ENCODE measurements around the gene TNFRSF4.
"Not testable (repeated sequence)": the region's sequence is repeated elsewhere in the genome, so short reads cannot be mapped to it uniquely, and the experiment has no call there.

Gene TNFRSF4

DNA sequence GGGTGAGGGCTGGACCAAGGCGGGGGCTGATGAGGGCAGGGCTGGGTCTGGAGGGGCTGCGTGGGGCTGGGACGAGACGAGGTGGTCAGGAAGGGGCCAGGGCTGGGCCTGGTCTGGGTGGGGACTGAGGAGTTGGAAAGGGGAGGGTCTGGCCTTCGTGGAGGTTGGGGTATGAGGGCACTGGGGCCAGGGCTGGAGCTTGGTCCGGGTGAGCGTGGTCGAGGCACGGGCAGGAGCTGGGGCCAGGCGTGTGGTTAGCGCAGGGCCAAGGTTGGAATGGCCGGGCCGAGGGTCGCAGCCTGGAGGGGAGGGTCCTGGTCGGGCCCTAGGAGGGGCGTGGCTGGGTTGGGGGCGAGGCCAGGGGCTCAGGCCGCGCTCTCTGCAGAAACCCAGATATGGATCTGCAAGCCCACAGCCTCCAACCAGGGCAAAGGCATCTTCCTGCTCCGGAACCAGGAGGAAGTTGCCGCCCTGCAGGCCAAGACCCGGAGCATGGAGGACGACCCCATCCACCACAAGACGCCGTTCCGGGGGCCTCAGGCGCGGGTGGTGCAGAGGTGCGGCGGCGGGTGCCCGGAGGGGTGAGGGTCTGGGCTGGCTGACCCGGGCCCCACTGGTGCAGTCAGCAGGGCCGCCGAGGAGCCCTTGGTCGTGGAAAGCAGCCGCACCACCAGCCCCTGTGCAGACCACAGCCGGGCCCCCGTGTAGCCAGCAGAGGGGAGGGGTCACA is 31.3 kb downstream of the TNFRSF4 start:
- no peak for DNase-seq (ENCODE audit: low read depth in 2 of 2)

DNA sequence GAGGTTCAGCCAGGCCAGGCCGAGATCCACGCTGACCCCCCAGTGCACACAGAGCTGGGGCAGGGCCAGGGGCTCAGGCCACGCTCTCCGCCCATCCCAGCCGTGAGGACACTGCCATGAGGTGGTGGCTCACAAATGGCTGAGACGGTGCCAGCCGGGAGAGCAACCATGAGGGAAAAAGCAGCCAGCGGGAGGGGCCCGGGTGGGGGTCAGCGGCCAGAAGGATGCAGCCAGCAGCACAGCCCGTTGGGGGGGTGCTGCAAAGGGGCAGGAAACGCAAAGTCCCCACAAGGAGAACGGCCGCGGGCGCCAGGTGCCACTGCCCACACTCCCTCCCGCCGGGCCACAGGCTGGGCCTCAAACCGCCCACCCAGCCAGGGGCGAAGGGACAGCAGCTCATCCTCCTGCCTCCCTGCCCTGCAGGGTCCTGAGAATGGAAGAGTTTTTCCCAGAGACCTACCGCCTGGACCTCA is 32.0 kb downstream of the TNFRSF4 start:
- DNase-seq (ENCODE audit: low read depth in 2 of 2) = no peak

- no peak for DNase-seq (ENCODE audit: low read depth in 2 of 2)
These were observed 32.6 kb downstream of the TNFRSF4 start for GRCh38 chr1:1181129-1181937.

DNA sequence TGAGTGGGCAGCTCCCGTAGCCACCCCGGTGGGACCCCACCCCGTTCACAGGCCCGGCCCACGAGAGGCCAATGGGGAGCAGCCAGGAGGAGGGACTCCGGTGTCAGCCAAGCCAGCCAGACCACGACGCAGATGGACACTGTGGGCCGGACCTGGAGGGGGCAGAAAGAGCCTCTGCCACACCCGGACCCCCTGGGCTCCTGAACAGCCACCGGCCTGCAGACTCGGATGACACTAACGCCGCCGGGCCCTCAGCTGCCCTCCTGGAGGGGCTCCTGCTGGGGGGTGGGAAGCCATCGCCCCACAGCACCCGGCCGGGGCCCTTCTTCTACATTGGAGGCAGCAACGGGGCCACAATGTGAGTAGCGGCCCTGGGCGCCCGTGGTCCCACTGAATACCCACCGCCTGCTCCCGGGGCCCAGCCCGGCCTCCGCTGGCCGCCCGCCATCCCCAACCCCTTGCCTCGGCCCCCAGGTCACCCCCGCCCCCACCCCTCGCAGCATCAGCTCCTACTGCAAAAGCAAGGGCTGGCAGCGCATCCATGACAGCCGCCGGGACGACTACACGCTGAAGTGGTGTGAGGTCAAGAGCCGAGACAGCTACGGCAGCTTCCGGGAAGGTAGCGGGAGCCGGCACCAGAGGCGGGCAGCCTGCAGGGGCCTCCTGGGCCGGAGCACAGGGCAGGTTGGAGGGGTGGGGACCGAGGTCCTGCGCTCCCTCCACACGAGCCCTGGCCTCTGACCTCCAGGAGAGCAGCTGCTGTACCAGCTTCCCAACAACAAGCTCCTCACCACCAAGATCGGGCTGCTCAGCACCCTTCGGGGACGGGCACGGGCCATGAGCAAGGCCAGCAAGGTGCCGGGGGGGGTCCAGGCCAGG is 33.7 kb downstream of the TNFRSF4 start:
- DNase-seq (ENCODE audit: low read depth in 2 of 2) = no peak

- no peak for DNase-seq (ENCODE audit: low read depth in 2 of 2)
These were observed 34.5 kb downstream of the TNFRSF4 start for GRCh38 chr1:1179346-1179982.

- DNase-seq (ENCODE audit: low read depth in 2 of 2) = no peak
These were observed 35.1 kb downstream of the TNFRSF4 start for GRCh38 chr1:1178794-1179331.

DNA sequence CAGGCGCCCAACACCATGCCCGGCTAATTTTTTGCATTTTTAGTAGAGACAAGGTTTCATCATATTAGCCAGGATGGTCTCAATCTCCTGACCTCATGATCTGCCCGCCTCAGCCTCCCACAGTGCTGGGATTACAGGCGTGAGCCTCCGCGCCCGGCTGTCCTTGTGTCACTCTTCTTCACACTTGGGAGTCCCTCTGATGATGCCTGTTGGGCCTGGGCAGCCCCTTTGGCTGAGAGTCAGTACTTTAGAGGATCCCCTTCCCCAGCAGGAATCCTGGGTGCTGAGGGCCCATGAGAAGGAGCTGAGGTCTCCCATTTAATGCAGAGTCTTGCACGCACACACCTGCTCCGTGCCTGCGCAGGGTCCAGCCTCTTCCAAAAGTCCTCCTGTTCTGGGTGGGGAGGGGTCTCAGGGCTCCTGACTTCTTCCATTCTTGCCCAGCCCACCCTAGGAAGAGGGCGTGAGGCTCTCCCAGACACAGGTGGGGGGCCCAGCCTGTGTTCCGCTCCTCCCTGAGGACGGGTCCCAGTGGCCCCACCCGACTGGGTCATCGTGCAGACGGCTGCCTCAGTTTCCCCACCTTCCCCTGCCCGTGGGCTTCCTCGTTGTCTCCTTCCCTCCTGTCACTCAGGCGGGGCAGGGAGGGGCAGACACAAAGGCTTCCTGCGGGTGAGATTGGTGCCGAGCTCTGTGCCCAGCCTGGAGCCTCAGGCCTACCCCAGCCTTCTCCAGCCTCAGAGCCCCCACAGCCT is 36.3 kb downstream of the TNFRSF4 start:
- no peak for DNase-seq (ENCODE audit: low read depth in 2 of 2)

DNA sequence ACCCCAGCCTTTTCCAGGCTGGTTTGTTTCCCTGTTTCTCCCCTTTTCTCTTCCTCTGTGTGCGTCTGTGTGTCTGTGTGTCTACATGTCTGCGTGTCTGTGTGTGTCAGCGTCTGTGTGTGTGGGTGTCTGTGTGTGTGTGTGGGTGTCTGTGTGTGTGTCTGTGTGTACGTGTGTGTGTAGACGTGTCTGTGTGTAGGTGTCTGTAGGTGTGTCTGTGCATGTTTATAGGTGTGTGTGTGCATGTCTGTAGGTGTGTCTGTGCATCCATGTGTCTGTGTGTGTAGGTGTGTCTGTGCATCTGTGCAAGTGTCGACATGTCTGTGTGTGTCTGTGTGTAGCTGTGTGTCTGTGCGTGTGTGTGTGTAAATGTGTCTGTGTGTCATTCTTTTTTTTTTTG is 37.0 kb downstream of the TNFRSF4 start:
- no peak for DNase-seq (ENCODE audit: low read depth in 2 of 2)

DNA sequence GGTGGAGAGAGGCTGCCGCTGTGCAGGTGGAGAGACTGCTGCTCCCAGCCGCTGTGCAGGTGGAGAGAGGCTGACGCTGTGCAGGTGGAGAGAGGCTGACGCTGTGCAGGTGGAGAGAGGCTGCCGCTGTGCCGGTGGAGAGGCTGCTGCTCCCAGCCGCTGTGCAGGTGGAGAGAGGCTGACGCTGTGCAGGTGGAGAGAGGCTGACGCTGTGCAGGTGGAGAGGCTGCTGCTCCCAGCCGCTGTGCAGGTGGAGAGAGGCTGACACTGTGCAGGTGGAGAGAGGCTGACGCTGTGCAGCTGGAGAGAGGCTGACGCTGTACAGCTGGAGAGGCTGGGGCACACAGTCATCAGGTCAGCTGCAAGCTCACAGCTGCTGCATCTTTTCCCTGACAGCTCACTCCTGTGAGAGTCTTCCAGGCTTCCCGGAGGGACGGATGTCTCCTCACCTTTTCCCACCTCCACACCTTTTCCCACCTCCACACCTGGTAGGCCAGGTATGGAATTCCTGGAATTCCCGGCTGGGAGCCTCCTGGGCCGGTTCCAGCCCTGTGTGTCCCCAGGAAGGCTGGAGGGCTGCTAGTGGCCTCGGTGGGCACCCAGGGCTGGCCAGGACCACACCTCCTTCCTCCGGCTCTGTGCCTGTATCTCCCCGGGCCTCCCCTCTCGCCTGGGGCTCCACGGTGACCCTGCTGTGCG is 37.7 kb downstream of the TNFRSF4 start:
- DNase-seq (ENCODE audit: low read depth in 2 of 2) = not testable (repeated sequence)

- no peak for DNase-seq (ENCODE audit: low read depth in 2 of 2)
These were observed 38.5 kb downstream of the TNFRSF4 start for GRCh38 chr1:1175221-1176062.

GRCh38 chr1:1173793-1174415 is 40.0 kb downstream of the TNFRSF4 start, which contains the start of gene TTLL10:
Gene TTLL10 (plus strand): TSS chr1:1173880. CDS start chr1:1179216, 5,336 bp downstream.
- no peak for DNase-seq (ENCODE audit: low read depth in 2 of 2)

GRCh38 chr1:1173061-1173792 is 40.7 kb downstream of the TNFRSF4 start:
- no peak for DNase-seq (ENCODE audit: low read depth in 2 of 2)

DNA sequence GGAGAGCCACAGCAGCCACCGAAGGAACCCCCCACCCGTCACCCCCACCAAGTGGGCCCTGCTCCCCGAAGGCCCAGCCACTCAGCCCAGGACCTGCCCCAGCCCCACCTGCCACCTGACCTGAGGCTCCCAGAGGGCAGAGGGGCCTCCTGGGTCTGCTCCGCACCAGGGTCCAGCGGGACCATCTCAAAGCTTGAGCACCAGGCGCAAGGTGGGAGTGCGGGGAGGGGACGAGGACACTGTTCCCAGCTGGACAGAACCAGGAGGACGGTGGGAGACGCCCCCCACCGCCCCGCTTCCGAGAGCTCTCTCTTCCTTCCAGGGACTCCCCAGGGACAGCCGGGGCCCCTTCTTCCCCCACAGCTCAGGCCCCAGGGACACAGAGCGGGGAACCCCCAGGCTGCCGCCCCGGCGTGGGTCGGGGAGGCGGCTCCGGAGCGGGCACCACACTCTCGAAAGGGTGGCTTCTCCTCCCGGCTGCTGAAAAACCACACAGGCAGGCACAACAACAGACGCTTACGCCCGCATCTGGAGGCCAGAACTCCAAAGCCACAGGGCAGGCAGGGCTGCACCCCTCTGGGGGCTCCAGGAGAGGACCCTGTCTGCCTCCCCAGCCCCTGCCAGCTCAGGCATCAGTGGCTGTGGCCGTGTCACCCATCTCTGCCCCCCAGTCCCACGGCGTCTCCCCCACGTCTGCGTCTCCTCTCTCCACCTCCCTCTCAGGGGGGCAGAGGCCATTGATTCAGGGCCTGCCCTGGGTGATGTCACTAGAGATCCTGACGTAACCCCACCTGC is 42.2 kb downstream of the TNFRSF4 start:
- DNase-seq (ENCODE audit: low read depth in 2 of 2) = no peak

DNA sequence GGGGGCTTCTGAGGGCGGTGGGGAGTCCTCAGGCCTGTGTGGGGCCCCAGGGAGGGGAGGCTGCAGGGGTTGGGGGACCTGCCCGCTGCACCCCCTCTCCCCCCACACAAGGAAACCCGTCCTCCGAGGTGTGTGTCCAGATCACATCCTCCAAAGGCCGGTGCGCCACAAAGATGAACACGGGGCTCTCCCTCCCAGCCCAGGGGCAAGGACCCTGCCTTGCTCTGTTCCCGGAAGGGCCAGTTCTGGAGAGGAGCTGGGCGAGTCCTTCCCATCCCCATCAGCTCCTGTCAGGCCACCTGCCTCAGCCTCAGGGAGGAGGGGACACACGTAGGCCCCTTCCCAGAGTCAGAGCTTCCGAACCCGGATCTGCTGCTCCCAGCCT is 42.8 kb downstream of the TNFRSF4 start:
- no peak for DNase-seq (ENCODE audit: low read depth in 2 of 2)

- DNase-seq (ENCODE audit: low read depth in 2 of 2) = no peak
These were observed 43.5 kb downstream of the TNFRSF4 start for GRCh38 chr1:1170215-1171091.
